ENCODE measurements around the gene CERS6.
"Not testable (repeated sequence)": the region's sequence is repeated elsewhere in the genome, so short reads cannot be mapped to it uniquely, and the experiment has no call there.

CERS6 gene

GRCh38 chr2:168633200-168633599, 177.1 kb downstream of the CERS6 start:
- in situ Hi-C loops (cut with MboI; ENCODE audit: low sequenced_read_pairs) = no loop called here

DNA sequence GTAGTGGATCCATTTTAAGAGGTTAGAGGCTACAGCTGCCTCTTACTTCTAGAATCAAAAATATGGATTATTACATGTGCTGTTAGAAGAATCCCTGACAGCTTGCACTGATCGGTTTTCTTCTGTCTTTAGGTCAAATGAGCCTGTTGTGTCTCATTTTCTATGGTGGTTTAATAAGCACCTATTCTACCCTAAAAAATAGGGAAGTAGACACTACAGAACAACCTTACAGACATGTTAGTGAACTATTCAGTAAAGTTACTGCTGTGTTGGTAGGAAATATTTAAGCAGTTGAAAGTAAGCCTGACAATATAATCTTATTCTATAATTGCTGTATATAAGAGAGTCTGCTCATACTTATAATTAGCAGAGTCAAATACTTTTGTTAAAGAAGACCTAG, 177.8 kb downstream of the CERS6 start:
- in situ Hi-C loops (cut with MboI; ENCODE audit: low sequenced_read_pairs) = no loop called here

- in situ Hi-C loops (cut with MboI; ENCODE audit: low sequenced_read_pairs) = no loop called here
Measured at GRCh38 chr2:168635065-168635577, 179.0 kb downstream of the CERS6 start.

DNA sequence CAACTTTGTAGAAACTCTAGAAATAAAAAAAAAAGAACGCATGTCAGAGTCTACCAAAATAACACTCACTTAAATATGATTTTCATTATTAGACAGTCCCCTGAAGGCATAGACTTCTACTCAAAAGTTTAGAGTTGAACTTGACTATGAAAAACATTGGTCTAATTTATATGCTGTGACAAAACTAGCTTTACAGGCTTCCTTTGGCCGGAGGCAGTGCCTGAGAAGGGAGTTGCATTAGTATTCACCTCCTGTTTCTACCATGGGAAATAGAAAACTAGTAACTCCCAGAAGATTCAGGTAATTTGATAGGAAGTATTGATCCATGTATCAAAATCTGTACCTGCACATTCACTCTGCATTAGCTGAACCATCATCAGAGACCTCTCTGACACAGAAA, 182.9 kb downstream of the CERS6 start:
- in situ Hi-C loops (cut with MboI; ENCODE audit: low sequenced_read_pairs) = no loop called here

DNA sequence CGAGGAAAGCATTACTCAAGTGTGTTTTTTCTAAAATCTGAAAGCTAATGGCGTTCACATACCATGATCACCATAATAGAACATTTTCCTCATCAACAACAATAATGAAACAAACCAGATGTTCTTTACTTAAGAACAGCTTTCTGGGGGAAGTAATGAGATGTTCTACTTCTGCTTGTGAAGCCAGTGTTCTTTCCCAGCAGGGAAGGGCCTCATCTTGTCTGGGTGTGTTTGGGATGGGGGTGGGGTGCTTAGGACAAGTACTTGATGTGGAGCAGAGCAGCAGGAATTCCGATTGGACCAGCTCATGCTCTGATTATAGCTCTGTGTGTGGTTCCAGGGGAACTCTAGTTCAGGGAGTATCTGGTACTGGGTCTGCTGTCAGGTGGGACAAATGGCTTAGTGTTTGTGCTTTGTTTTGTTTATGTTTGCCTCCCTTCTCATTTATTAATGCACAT, 183.4 kb downstream of the CERS6 start:
- in situ Hi-C loops (cut with MboI; ENCODE audit: low sequenced_read_pairs) = no loop called here

GRCh38 chr2:168640039-168640438, 184.0 kb downstream of the CERS6 start:
- in situ Hi-C loops (cut with MboI; ENCODE audit: low sequenced_read_pairs) = no loop called here

GRCh38 chr2:168641636-168642035, 185.6 kb downstream of the CERS6 start:
- in situ Hi-C loops (cut with MboI; ENCODE audit: low sequenced_read_pairs) = no loop called here

GRCh38 chr2:168642873-168643272, 186.8 kb downstream of the CERS6 start:
- in situ Hi-C loops (cut with MboI; ENCODE audit: low sequenced_read_pairs) = no loop called here

GRCh38 chr2:168643979-168644378, 187.9 kb downstream of the CERS6 start:
- in situ Hi-C loops (cut with MboI; ENCODE audit: low sequenced_read_pairs) = no loop called here

- in situ Hi-C loops (cut with MboI; ENCODE audit: low sequenced_read_pairs) = no loop called here
Measured at GRCh38 chr2:168645696-168646338, 189.7 kb downstream of the CERS6 start.

DNA sequence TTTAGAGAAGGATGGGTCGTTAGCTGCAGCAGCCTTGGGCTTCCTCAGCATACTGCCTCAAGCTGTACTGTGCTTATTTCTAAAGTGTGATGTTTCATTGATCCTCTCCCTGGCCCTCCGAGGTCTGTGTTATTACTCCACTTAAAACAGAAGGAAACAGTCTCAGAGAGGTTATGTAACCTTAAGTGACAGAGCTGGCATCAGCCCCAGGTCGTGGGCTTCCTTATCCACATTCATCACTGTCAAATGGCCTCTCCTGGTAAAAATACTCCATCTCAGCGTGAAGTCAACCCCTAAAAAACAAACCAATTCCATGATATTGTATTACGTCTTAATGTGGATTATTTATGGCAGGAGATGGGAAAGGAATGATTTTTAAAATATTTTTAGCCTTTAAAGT, 193.0 kb downstream of the CERS6 start:
- in situ Hi-C loops (cut with MboI; ENCODE audit: low sequenced_read_pairs) = no loop called here

GRCh38 chr2:168649562-168649961, 193.5 kb downstream of the CERS6 start:
- in situ Hi-C loops (cut with MboI; ENCODE audit: low sequenced_read_pairs) = no loop called here

DNA sequence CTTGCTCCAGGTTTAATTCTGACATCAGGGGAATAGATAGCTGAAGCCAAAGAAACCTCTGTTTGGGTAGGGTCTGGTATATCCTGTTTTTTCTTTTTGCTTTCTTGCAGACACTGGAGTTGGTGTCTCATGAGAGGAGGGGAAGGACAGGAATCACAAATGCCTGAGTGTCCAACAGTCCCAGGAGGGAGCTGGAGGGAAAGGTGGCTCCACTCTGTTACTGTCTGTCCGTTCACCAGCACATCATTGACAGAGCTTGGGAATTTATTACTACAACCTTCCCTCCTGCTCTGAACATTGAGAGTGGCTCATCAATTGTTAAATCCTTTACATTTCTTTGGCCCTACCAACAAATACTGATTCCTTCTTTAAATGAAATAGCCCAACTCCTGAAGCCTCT, 194.1 kb downstream of the CERS6 start:
- in situ Hi-C loops (cut with MboI; ENCODE audit: low sequenced_read_pairs) = no loop called here

DNA sequence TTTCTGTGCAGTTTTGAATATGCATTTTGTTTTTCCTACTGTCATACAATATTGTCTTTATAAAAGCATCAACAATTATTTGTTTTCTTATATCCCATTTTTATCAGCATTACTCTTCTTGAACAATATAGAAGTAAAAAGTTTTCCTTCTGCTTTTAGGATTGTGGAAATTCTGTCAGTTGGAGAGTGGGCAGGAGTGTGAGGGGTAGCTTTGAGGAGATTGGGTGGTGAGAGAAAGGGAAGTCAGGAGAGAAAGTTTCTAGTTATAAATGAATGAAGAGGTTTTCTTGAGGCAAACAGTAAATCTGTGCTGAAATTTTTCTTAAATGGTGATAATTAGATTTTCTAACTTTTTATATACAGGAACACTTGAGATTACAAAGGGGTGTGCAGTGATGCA, 194.7 kb downstream of the CERS6 start:
- in situ Hi-C loops (cut with MboI; ENCODE audit: low sequenced_read_pairs) = no loop called here

- in situ Hi-C loops (cut with MboI; ENCODE audit: low sequenced_read_pairs) = no loop called here
Measured at GRCh38 chr2:168652997-168653921, 197.2 kb downstream of the CERS6 start.

- in situ Hi-C loops (cut with MboI; ENCODE audit: low sequenced_read_pairs) = no loop called here
Measured at GRCh38 chr2:168654705-168655104, 198.6 kb downstream of the CERS6 start.

- in situ Hi-C loops (cut with MboI; ENCODE audit: low sequenced_read_pairs) = no loop called here
Measured at GRCh38 chr2:168655207-168655606, 199.1 kb downstream of the CERS6 start.

- in situ Hi-C loops (cut with MboI; ENCODE audit: low sequenced_read_pairs) = not testable (repeated sequence)
Measured at GRCh38 chr2:168657378-168657777, 201.3 kb downstream of the CERS6 start.

DNA sequence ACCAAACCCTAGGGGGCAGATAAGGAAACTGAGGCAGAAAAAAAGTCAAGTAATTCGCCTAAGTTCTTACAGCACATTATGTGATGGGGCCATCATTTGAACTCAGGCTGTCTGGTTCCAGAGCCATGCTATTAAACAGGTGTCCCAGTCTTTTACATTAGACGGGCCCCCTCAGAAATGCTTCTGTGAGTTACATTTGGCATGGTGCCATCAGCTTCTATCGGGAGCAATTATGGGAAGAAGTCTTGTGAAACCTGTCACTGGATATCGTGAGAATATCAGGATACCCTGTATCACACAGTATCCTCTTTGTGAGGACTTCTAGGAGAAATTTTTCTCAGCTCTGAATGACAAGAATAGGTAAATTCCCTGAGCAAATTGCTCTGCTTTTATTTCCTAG, 202.6 kb downstream of the CERS6 start:
- in situ Hi-C loops (cut with MboI; ENCODE audit: low sequenced_read_pairs) = no loop called here

DNA sequence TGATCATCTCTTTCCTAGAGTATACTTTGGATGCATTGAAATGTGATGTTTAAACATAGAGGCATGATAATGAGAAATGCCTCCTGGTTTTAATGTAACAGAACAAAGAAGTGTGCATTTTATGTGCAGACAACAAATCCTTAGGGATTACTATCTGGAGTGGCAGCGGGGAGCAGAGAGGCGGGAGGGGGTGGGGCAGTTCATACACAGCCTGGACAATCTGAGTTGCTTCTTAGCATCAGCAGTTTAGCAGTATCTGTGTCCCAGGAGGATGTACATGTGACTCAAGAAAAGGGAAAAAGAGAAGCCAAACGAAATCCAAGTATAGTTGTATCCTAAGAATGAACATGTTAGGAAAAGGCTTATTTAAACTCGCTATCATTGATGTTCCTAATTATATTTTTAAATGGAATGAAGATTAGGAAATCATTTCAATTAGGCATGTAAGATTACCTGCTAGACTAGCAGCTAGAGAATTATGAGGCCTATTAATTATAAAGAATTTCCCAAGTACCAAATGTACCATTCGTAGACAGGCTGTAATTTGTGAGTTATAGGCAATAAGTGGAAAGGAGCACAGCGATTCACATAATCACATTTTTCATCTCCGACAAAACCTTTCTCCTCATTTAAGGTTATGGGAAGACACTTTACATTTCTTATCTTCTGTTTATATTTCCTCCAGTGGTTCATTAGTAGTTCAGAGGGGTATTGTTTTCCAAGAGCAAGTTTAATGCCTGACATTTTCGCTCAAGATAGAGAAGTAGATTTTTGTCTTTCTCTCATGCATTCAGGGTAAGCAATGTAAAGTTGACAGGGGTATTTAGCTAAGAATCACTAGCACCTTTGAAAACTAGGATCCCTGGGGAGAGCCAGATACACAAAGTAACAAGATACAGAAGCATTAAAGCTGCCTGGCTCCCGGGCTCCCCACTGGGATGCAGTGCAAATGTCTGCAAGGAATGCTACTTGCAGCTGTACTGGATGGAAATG, 205.1 kb downstream of the CERS6 start:
- in situ Hi-C loops (cut with MboI; ENCODE audit: low sequenced_read_pairs) = no loop called here

GRCh38 chr2:168661863-168662256, 205.8 kb downstream of the CERS6 start:
- in situ Hi-C loops (cut with MboI; ENCODE audit: low sequenced_read_pairs) = no loop called here
